DOHH2 (cell line): ENCODE results near the gene MYLK.

Experiments
- H3F3A ChIP-seq: fragments of 200-600 bp; sonication (generic), shearing (Covaris generic); 2 replicates; pipeline ENCODE4 v1.6.0; 2016; ENCODE audit warnings: antibody characterized with exemption, mild to moderate bottlenecking; ENCODE audit not compliant: control insufficient read depth, insufficient read depth
- H3K27ac ChIP-seq: fragments of 200-600 bp; sonication (generic); 2 replicates; pipeline ENCODE4 v1.5.1; 2014; ENCODE audit warnings: low read depth, mild to moderate bottlenecking, low read length, moderate library complexity
- H3K27me3 ChIP-seq: fragments of 200-600 bp; sonication (generic); 2 replicates; pipeline ENCODE4 v1.6.1; 2014; ENCODE audit warnings: mild to moderate bottlenecking, low read length, mixed read lengths; ENCODE audit not compliant: control insufficient read depth
- H3K36me3 ChIP-seq: fragments of 200-600 bp; sonication (generic); 2 replicates; pipeline ENCODE4 v1.6.1; 2014; ENCODE audit warnings: mild to moderate bottlenecking, low read length, moderate library complexity, mixed read lengths; ENCODE audit not compliant: control insufficient read depth
- H3K4me1 ChIP-seq: fragments of 200-600 bp; sonication (generic); 2 replicates; pipeline ENCODE4 v1.6.1; 2014; ENCODE audit warnings: mild to moderate bottlenecking, low read length, mixed read lengths; ENCODE audit not compliant: control insufficient read depth
- H3K4me2 ChIP-seq: fragments of 200-600 bp; sonication (generic); 2 replicates; pipeline ENCODE4 v1.6.0; 2014; ENCODE audit warnings: mild to moderate bottlenecking, low read length, moderate library complexity
- H3K4me3 ChIP-seq: fragments of 200-600 bp; sonication (generic); 2 replicates; pipeline ENCODE4 v1.5.1; 2014; ENCODE audit warnings: mild to moderate bottlenecking, low read length, mixed read lengths
- H3K79me2 ChIP-seq: fragments of 200-600 bp; sonication (generic); 2 replicates; pipeline ENCODE4 v1.6.1; 2014; ENCODE audit warnings: mild to moderate bottlenecking, low read length, mixed read lengths; ENCODE audit not compliant: control insufficient read depth
- H3K9me2 ChIP-seq: fragments of 200-600 bp; sonication (generic); replicated peaks from 2 replicates; pipeline ENCODE4 v1.6.1; 2014; ENCODE audit warnings: mild to moderate bottlenecking, low read length, mixed read lengths; ENCODE audit not compliant: control insufficient read depth
- H3K9me3 ChIP-seq: fragments of 200-600 bp; sonication (generic); 2 replicates; pipeline ENCODE4 v1.6.1; 2014; ENCODE audit warnings: antibody characterized with exemption, low read length, mixed read lengths; ENCODE audit not compliant: control insufficient read depth, insufficient read depth
- H4K20me1 ChIP-seq: fragments of 200-600 bp; sonication (generic); 2 replicates; pipeline ENCODE4 v1.6.0; 2014; ENCODE audit warnings: low read depth, mild to moderate bottlenecking, antibody characterized with exemption, low read length, moderate library complexity; ENCODE audit not compliant: control insufficient read depth, insufficient read depth
- CTCF ChIP-seq: fragments of 200-600 bp; sonication (generic); IDR thresholded peaks from one replicate; pipeline ENCODE4 v1.5.1; 2014; ENCODE audit warnings: antibody characterized with exemption, mild to moderate bottlenecking, low read depth, low read length; ENCODE audit not compliant: poor library complexity, severe bottlenecking
- EZH2phosphoT487 ChIP-seq: fragments of 200-600 bp; sonication (generic); IDR thresholded peaks from 2 replicates; pipeline ENCODE4 v1.6.1; 2017; ENCODE audit warnings: borderline replicate concordance, mild to moderate bottlenecking, antibody characterized with exemption, low read length, moderate library complexity, mixed read lengths

Gene MYLK

GRCh38 chr3:123815981-123816380, 68.2 kb downstream of the MYLK start:
- Histone ChIP-seq H3K4me1 (no peaks in the 10 kb centered on the region), H3K27me3 (peaks cover 9% of the 10 kb centered on the region), H3K9me3 (no peaks in the 10 kb centered on the region), H3K4me3 (no peak overlapping the region), H3F3A (no peaks in the 10 kb centered on the region), H4K20me1 (no peaks in the 10 kb centered on the region), H3K27ac (no peak overlapping the region), H3K9me2 (no peaks in the 10 kb centered on the region), H3K36me3 (no peaks in the 10 kb centered on the region), H3K79me2 (no peaks in the 10 kb centered on the region), H3K4me2 (no peak overlapping the region)
- no peak for TF ChIP-seq EZH2phosphoT487
- no peak for TF ChIP-seq CTCF

GRCh38 chr3:123813876-123814275, 70.3 kb downstream of the MYLK start:
- Histone ChIP-seq H3K27ac (no peak overlapping the region), H3K4me1 (no peaks in the 10 kb centered on the region), H3F3A (no peaks in the 10 kb centered on the region), H3K4me3 (no peak overlapping the region), H3K27me3 (peaks cover 5% of the 10 kb centered on the region), H3K4me2 (no peak overlapping the region), H4K20me1 (no peaks in the 10 kb centered on the region), H3K9me3 (no peaks in the 10 kb centered on the region), H3K36me3 (no peaks in the 10 kb centered on the region), H3K79me2 (no peaks in the 10 kb centered on the region), H3K9me2 (no peaks in the 10 kb centered on the region)
- TF ChIP-seq CTCF = no peak
- TF ChIP-seq EZH2phosphoT487 = no peak

GRCh38 chr3:123809597-123809996, 74.5 kb downstream of the MYLK start:
- H3K4me3 ChIP-seq = no peak overlapping the region
- H3K36me3 ChIP-seq = no peaks in the 10 kb centered on the region
- no peaks in the 10 kb centered on the region for H3K9me2 ChIP-seq
- no peaks in the 10 kb centered on the region for H4K20me1 ChIP-seq
- TF ChIP-seq EZH2phosphoT487 (no peak), CTCF (no peak)
- no peak overlapping the region for H3K4me2 ChIP-seq
- H3K27me3 ChIP-seq = no peaks in the 10 kb centered on the region
- H3K27ac ChIP-seq = no peak overlapping the region
- H3K9me3 ChIP-seq = no peaks in the 10 kb centered on the region
- no peaks in the 10 kb centered on the region for H3K79me2 ChIP-seq
- H3K4me1 ChIP-seq = no peaks in the 10 kb centered on the region
- H3F3A ChIP-seq = no peaks in the 10 kb centered on the region

GRCh38 chr3:123808812-123809211, 75.3 kb downstream of the MYLK start:
- H3K9me2 ChIP-seq = no peaks in the 10 kb centered on the region
- H3K9me3 ChIP-seq = no peaks in the 10 kb centered on the region
- no peak overlapping the region for H3K27ac ChIP-seq
- H3K4me3 ChIP-seq = no peak overlapping the region
- H3F3A ChIP-seq = no peaks in the 10 kb centered on the region
- no peaks in the 10 kb centered on the region for H3K79me2 ChIP-seq
- TF ChIP-seq CTCF (no peak), EZH2phosphoT487 (no peak)
- H3K4me2 ChIP-seq = no peak overlapping the region
- H3K36me3 ChIP-seq = no peaks in the 10 kb centered on the region
- no peaks in the 10 kb centered on the region for H4K20me1 ChIP-seq
- no peaks in the 10 kb centered on the region for H3K4me1 ChIP-seq
- H3K27me3 ChIP-seq = no peaks in the 10 kb centered on the region
